ENCODE data around the gene MTRFR. TPM values are rescaled to one million over a fixed set of nuclear protein-coding genes. Genes with fewer than 3 reads are reported as not detected.
A peak's percentile ranks its signal among the peaks of the same experiment; 100 is the strongest.
"Not testable (repeated sequence)": the region's sequence is repeated elsewhere in the genome, so short reads cannot be mapped to it uniquely, and the experiment has no call there.

Gene MTRFR
- total RNA-seq, 1 donor from 2014 or later: 5.4 TPM

DNA sequence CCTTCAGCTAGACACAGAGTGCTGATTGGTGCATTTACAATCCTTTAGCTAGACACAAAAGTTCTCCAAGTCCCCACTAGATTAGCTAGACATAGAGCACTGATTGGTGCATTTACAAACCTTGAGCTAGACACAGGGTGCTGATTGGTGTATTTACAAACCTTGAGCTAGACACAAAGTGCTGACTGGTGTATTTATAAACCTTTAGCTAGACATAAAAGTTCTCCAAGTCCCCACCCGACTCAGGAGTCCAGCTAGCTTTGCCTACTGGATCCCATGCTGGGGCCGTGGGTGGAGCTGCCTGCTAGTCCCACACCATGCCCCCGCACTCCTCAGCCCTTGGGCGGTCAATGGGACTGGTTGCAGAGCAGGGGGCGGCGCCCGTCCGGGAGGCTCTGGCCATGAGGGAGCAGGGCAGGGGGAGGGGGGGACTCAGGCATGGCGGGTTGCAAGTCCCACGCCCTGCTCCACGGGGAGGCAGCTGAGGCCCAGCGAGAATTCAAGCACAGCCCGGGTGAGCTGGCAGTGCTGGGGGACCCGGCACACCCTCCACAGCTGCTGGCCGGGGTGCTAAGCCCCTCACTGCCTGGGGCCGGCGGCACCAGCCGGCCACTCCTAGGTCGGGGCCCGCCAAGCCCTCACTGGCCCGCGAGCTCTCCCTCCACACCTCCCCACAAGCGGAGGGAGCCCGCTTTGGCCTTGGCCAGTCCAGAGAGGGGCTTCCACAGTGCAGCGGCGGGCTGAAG lies 15.9 kb downstream of the MTRFR start:
- DNase-seq (ENCODE audit: low spot score): not testable (repeated sequence)

- DNase-seq (ENCODE audit: low spot score): no peak
These were observed 17.5 kb downstream of the MTRFR start for GRCh38 chr12:123250471-123251383.

- DNase-seq (ENCODE audit: low spot score): no peak
These were observed 18.3 kb downstream of the MTRFR start for GRCh38 chr12:123251403-123252076.

DNA sequence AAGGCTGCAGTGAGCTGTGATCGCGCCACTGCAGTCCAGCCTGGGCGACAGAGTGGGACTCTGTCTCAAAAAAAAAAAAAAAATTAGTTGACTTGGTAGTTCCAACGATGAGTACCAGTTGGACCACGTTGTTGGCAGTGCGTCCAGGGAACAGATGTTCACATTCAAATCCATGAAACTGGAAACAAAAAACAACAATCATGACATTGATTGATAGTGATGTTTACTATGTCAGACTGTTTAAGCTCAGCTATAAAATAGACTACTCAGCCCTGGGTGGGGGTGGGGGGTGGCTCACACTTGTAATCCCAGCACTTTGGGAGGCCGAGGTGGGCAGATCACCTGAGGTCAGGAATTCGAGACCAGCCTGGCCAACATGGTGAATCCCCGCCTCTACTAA lies 19.1 kb downstream of the MTRFR start:
- DNase-seq (ENCODE audit: low spot score): not testable (repeated sequence)

DNA sequence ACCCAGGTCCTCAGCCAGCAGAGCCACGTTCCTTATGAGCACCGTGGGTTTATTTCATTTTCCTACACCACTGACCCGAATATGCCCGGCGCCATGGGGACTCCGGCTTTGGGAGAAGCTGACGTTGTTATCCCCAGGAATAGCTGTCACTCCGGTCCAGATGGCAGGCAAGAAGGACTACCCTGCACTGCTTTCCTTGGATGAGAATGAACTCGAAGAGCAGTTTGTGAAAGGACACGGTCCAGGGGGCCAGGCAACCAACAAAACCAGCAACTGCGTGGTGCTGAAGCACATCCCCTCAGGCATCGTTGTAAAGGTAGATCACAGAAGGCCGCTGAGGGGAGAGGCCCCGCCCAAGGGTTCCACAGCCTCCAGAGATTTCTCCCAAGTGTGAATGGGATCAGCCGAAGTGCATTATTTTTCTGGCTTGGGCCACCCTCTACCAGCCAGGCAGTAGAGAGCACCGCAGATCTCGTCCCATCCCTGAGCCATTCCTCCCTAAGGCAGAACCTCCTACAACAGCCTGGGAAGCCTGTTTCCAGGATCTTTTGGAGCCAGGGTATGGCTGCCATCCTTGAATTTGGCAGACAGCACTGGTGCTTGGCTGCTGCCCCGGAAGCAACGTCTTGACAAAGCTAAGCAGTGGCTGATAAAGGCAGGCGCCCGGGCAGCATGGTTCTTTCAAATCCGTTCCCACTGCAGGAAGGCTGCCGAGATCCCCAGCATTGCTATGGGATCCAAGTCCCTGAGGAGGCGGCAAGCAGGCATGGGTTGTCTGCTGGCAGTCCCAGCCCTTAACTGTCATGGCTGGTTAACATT lies 20.6 kb downstream of the MTRFR start:
- DNase-seq (ENCODE audit: low spot score): no peak

DNA sequence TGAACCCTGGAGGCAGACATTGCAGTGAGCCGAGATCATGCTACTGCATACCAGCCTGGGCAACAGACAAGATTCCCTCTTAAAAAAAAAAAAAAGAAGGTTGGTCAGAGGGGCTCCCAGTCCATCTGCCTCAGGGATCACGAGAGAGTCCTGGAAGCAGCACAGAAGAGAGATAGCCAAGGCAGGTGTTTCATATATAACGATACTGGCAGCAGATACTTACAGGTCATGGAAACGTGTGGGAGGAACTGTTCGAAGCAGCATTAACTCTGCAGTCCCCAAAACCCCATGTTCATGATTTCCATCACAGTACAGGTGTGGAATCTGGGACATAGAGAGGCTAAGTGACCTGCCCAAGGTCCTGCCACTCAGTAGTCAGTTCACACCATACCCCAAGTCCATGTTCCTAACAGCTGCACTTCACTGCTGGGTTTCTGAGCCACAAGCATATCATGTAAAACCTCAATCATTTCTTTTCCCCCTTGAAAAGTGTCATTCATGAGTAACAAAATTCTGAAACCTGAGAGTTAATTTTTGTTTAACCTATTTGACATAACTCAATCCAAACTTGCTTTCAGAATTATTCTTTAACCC lies 21.7 kb downstream of the MTRFR start:
- DNase-seq (ENCODE audit: low spot score): no peak

DNA sequence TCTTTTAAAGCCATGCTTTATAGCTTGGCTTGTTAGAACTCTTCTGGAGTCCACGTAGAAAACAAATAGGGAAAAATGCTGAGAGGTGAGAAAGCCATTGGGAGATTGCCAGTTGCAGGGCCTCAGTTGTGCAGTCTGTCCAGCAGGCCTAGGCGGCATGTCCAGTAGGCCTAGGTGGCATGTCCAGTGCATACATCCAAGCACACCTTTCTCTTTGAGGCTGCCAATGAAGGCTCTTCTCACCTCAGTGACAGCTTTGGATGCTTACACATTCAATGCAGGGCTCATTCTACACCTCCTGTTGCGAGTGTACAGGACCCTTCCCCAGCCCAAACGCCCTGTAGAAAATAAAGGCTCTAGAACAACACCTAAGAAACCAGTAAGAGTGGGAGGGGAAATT lies 25.4 kb downstream of the MTRFR start:
- DNase-seq (ENCODE audit: low spot score): no peak

DNA sequence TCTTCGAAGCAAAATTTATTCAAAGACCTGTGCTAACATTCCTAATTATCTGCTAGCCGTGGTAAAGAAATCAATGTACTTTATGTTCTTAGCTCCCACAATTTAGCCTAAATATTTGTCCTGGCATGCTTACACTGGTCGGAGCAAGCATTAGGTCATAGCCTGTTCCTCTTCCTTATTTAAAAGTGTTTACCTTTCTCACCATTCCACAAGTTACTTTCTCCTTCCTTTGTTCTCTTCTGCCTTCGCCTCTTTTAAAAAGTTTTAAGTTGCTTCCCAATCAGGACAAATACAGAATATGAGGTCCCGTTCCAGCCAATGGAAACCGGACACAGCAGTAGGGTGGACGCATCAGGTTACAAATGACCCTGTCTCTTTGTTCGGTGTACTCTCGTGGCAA lies 26.8 kb downstream of the MTRFR start:
- DNase-seq (ENCODE audit: low spot score): no peak

DNA sequence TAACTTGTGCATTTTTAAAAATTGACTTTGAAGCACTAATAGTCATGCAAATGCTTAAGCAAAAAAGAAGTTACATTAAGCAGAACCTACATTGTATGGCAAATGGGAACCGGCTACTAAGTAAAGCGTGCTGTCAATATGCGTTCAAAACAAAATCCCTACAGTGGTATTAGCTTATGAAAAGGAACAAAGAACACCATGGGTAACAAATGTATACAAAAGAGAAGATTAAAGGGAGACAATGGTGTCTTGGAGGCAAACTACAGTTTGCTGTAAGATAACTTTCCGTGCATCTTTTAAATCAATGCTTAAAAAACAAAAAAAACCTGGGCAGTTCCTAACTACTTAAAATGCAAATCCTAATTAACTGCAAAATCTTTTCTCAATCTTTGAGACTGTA lies 28.0 kb downstream of the MTRFR start:
- DNase-seq (ENCODE audit: low spot score): no peak

DNA sequence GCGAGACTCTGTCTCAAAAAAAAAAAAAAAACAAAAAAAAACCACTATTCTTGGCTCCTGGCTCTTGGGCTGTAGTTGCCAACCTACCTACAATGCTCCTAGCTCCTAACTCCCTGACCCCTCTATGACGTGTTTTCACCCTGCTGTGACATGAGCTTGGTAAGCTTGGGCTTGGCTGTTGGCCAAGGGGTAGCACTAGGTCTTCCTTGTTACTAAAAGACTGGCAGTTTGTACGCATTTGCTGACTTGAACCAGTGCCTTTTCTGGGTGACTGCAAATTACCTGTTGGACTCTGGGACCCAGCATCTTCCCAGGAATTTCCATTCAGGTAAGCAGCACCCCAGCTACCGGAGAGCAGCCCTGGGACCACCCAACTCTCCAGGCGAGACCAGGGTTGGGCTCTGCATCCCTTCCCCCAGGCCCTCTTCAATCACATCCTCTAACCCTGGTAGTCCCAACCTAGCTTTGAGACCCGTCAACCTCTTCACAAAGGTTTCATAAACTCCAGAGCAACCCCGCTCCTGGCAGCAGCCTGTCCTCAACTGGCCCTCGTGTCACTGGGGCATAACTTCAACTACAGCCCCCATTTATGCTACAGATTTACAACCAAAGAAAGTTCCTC lies 30.1 kb downstream of the MTRFR start:
- no peak for DNase-seq (ENCODE audit: low spot score)

GRCh38 chr12:123264642-123265041 lies 31.4 kb downstream of the MTRFR start:
- DNase-seq (ENCODE audit: low spot score): no peak

DNA sequence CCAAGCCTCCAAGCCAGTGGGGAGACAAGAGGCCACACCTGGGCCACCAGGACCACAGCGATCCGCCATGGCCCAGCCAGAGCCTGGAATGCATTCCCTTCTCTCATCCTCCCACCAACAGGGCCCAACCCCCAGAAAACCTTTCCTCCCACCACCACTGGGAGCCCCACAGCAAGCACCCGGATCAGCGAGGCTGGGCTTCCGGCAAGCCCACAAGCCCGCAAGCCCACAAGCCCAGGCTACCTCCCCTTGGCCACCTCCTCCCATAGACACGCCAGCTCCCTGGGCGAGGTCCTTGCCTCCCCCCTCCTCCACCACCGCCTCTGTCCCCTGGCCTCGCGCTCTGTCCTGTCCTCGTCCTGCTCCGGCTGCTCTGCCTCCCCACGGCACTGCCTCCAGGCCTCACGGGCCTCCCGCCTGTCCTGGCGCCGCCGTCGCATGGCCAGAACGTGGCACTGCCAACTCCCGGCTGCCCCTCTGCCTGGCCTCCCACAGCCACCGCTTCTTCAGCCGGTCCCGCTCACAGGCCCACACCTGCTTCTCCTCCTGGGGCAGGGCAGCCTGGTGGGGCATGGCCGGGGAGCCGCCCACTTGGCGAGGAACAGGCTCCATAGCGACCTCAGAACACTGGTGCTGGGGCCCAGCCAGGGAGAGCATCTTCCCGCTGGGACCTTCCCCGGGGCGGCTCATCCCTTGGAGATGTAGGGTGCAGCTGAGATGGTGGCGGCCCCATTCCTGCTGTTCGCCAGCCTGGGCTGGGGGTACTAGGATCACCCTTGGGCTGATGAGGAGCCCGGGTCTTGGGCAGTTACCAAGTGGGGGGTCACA lies 32.8 kb downstream of the MTRFR start:
- DNase-seq (ENCODE audit: low spot score): no peak

- DNase-seq (ENCODE audit: low spot score): no peak
These were observed 33.5 kb downstream of the MTRFR start for GRCh38 chr12:123266679-123267277.

DNA sequence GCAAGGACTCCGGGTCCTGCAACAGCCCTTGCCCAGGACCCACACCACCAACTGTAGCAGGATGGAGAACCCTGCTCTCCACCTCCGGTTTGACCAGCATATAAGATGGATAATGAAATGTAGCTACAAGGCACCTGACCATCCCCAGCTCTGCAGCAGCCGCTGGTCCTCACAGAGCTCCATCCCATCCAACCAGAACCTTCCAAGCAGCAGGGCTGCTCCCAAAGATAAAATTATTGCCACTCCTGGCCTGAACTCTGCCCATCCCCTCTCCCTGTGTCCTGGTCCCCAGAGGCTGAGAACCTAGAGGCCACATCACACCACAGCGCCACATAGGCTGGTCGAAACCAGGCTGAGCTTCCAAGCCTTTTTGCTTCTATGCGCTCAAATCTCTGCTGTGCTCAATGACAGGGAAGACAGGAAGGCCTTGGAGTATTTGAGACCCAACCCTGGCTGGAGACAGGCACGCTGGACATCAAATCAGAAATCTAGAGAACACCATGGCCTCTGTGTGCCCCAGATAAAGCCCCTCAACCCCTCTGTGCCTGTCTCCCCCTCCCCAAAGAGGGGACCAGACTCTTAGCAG lies 34.2 kb downstream of the MTRFR start:
- no peak for DNase-seq (ENCODE audit: low spot score)

- no peak for DNase-seq (ENCODE audit: low spot score)
These were observed 35.0 kb downstream of the MTRFR start for GRCh38 chr12:123267991-123268843.

DNA sequence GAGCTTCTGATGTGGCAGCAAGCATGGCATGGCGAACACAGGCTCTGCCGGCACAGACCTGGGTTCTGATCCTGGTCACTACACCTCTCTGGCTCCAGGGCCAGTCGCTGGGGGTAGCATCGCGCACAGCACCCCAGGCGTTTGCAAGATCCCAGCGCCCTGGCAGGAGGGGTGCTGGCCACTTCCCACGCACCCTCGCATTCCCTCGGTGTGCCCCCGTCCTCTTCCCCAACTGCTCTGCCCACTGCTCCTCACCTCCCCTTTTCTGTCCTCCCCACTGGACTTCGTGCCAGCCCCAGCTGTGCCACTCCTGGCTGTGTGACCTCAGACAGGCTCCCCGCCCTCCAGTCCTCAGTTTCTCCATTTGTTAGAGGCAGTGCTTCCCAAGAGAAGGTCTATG lies 35.6 kb downstream of the MTRFR start:
- DNase-seq (ENCODE audit: low spot score): no peak

DNA sequence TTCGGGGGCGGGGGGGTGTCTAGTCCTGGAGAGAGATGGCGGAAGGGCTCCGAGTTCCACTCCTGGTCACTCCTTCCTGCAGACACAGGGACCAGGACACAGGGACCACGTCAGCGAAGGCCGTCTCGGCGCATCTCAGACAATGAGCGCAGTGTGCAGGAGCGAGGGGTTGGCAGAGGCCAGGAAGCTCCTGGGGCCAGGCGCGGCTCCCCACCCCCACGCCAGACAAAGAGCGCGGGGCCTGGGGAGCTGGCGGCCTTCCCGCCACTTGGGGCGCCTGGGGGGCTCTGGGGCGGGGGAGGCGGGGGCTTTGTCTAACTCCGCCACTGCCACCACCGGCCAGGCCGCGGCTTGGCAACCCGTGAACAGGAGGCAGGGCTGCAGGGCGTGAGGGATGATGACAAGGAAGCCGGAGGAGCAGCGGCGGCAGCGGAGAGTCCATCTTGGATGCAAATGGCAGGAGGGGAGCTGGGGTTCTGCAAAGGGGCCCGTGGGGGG lies 36.2 kb downstream of the MTRFR start:
- peak; percentile 92 for DNase-seq (ENCODE audit: low spot score)
